ENCODE results near the gene SCGB2A2.

SCGB2A2 gene

DNA sequence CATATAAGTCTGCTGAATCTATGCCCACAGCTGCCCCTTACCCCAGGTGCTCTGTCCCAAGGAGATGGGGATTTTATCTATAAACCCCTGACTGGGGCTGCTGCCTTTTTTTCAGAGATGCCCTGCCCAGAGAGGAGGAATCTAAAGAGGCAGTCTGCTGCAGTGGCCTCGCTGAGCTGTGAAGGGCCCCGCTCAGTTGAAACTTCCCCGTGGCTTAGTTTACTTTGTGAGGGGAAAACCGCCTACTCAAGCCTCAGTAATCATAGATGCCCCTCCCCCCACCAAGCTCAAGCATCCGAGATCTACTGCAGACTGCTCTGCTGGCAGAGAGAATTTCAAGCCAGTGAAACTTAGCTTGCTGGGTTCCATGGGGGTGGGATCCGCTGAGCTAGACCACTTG is 36.3 kb downstream of the SCGB2A2 start:
- DNase-seq (ENCODE audit: low read depth in 2 of 2): no peak

DNA sequence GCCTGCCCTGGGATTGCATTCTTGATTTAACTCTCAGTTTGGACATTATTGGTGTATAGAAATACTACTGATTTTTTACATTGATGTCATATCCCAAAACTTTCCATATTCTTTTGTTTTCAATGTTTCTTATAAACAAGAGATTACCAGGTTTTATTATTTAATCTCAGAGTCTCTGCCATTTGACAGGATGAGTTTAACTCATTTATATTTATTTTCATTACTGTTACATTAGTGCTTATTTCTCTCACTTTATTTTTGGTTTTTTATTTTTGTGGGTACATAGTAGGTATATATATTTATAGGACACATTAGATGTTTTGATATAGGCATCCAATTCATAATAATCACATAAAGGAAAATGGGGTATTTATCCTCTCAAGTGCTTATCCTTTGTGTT is 38.0 kb downstream of the SCGB2A2 start:
- no peak for DNase-seq (ENCODE audit: low read depth in 2 of 2)

DNA sequence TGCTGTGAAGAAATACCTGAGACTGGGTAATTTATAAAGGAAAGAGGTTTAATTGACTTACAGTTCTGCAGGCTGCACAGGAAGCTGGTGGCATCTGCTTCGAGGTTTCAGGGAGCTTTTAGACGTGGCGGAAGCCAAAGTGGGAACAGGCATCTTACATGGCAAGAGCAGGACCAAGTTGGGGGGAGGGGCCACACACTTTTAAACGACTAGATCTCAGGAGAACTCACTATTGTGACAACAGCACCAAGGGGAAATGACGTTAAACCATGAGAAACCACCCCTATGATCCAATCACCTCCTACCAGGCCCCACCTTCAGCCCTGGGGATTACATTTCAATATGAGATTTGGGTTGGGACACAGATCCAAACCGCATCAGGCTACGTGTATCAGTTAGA is 40.0 kb downstream of the SCGB2A2 start:
- DNase-seq (ENCODE audit: low read depth in 2 of 2): no peak

DNA sequence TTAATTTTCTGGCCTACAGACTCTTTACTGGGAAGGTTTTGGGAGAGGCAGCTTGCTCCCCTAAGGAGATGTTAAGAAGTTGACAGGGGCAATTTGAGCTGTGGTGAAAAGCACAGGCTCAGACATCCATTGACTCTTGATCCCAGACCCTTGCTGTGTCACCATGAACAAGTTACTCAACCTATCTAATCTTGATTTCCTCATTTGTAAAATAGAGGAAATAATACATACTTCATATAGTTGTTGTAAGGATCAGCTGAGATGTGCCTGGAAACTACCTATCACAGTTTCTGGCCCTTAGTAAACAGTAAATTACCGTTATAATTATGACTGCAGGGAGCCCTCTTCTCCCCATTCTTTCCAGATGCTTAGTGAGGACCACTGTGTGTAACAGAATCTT is 45.5 kb downstream of the SCGB2A2 start:
- no peak for DNase-seq (ENCODE audit: low read depth in 2 of 2)

DNA sequence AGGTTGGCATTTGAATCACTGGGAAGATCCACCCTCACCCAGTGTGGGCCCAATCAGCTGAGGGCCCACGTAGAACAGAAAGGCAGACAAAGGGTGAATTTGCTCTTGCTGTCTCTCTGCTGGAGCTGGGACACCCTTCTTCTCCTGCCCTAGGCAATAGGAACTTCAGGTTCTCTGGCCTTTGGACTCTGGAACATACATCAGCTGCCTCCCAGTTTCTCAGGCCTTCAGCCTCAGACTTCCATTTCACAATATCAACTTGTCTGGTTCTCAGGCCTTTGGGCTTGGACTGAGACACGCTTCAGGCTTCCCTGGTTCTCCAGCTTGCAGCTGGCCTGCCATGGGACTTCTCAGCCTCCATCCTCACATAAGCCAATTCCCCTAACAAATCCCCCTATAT is 52.6 kb downstream of the SCGB2A2 start:
- no peak for DNase-seq (ENCODE audit: low read depth in 2 of 2)
